8988T (cell line): Measurements from ENCODE around the gene SCP2.
"Not testable (repeated sequence)": the region's sequence is repeated elsewhere in the genome, so short reads cannot be mapped to it uniquely, and the experiment has no call there.

Experiments used
- DNase-seq: peaks from one replicate; pipeline ENCODE4 v3.0.0; 2011

Gene SCP2

DNA sequence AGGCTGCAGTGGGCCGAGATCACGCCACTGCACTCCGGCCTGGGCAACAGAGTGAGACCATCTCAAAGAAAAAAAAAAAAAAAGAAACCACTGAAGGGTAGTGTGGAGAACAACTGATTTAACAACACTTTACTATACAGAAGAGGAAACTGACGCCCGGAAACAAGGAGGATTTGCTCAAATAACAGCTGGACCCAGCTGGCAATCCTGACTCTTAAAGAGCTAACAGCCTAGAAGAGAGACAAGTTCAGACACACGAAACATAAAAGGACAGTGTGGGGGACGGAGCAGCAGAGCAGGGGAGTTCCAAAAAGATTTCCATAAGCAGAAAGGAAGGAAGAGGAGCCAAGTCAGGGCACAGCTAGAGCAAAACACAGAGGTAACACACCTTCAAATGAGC lies 9.9 kb upstream of the SCP2 start:
- no peak for DNase-seq

DNA sequence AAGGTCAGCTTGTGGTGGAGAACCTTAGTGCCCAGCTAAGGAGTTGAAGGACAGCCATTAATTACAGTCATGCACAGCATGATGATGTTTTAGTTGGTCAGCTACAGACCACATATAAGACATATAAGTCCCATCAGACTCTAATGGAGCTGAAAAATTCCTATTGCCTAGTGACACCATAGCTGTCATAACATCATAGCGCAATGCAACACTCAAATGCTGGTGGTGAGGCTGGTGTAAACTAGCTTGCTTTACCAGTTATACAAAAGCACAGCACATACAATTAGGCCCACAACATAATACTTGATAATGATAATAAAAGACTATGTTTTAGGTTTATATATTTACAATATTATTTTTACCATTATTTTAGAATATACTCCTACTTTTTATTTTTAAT lies 9.5 kb upstream of the SCP2 start:
- no peak for DNase-seq

DNA sequence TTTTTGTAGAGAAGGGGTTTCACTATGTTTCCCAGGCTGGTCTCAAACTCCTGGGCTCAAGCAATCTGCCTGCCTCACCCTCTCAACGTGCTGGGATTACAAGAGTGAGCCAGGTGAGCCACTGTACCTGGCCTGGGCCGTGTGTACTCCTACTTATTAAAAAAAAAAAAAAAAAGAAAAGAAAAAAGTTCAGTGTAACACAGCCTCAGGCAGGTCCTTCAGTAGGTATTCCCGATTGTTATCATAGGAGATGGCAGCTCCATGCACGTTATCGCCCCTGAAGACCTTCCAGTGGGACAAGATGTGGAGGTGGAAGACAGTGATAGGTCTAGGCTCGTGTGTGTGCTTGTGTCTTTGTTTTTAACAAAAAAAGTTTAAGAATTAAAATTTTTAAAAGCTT lies 8.9 kb upstream of the SCP2 start:
- DNase-seq, result no peak

DNA sequence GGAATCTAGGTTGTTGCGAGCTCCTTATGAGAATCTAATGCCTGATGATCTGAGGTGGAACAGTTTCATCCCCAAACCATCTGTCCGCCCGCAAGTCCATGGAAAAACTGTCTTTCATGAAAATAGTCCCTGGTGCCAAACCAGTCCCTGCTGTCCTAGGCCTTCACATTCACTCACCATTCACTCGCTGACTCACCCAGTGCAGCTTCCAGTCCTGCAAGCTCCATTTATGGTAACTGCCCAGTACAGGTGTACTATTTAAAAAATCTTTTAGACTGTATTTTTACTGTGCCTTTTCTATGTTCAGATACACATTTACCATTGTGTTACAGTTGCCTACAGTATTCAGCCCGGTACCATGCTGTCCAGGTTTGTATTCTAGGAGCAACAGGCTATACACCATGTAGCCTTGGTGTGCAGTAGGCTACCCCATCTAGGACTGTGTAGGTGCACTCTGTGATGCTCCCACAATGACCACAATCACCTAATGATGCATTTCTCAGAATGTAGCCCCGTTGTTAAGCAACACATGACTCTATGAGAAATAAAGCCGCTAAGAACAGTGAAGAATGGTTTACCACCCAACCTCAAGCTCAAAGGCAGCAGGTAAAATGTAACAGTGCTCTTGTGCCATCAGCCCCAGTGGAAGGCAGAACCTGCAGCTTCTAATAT lies 7.9 kb upstream of the SCP2 start:
- DNase-seq, result no peak

DNA sequence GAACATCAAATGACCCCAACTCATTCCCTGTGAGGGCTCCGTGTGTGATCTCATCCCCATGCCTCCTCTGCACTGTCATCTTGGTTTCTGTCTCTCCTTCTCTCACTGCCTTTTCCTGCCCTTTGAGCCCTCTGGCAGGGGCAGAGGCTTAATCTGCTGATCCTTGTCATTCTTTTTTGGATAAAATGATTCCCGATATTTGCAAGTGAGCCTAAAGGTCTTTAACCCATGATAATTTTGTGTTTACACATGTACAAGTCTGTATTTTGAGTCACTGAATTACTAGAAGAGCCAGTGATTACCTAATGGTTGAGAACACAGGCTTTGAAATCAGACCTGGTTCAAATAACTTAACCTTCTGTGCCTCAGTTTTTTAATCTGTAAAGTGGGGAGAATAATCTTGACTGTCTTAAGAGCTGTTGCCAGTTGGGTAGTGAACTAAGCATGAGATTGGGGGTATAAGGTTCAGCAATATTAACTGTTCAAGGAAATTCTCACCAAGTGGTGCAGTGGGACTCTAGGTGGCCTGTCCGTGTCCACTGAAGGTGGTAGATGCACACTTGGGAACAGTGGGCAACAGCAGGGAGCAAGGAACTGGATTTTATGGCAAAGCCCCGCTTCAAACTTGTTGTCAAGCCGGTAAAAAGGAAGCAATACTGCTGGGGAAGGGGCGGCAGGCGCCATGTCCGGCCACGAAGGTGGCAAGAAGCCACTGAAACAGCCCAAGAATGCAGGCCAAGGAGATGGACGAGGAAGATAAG lies 7.2 kb upstream of the SCP2 start:
- DNase-seq, result no peak

DNA sequence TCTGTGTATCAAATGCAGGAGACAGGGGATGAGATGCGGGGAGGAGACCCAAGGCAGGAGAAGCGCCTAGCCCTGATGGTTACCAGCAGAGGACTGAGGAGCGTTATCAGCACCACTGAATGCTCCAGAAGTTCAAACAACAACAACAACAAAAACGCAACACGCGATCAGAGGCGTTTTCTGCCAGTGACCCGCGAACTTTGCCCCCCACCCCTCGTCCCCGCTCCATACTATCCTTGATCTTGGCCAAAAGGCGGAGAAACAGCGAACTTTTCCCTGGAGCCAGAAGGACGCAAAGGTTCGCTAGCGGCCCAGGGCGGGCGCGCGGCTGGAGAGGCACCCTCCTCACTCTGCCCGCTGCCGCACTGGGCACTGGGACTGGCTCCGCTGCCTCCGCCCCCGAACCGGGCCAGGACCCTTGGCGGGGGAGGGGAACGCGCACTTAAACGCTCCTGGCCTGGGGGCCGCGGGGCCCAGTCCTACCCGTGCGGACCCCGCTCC lies 6.2 kb upstream of the SCP2 start:
- DNase-seq, result no peak

DNA sequence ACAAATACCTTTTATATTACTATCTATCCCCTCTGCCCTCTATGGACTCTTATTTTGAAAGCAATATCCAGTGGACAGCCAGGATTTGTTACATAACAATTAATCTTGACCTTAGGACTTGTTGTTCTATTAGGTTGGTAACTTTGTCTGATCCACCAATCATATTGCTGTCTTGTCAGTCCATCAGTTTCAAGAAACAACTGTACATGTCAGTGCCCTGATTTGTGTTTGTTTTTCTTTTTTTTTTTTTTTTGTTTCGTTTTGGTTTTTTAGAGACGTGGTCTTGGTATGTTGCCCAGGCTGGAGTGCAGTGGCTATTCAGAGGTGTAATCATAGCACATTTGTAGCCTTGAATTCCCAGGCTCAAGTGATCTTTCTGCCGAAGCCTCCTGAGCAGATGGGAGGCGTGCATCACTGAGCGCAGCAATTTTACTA lies 1.5 kb upstream of the SCP2 start:
- no peak for DNase-seq

DNA sequence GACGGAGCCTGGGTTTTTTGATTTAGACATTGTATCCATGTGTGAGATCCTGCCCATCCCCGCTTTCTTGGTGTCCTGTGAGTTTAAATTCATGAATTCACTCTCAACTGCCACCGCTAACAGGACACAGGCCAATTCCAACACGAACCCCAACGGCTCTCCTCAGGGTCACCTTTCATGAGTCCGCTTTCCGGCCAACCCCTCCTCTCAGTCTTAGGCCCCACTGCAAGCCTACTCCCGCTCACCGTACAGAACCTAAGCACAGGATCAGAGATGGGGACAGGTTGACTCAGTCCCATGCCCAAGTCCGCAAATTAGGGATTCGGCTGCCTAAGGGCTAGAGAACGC lies 238 bp upstream of the SCP2 start:
- no peak for DNase-seq

DNA sequence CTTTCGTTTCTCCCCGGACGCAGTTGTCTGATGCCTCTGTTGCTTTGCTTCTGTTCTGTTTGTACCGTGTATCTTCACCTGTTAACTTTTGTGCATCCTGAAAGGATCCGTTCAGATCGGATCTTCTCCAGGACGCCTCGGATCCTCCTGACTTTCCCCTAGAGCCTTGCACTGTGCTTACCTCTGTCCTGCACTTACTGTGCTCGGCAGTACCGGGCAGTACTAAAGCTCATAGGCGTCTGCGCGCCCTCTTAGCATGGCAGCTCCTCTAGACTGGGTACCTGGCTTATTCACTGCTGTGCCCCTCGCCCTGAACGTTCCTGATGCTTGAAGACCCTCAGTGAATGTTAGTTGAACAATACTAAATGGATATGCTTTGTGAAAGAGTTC lies 934 bp downstream of the SCP2 start:
- DNase-seq, result no peak

DNA sequence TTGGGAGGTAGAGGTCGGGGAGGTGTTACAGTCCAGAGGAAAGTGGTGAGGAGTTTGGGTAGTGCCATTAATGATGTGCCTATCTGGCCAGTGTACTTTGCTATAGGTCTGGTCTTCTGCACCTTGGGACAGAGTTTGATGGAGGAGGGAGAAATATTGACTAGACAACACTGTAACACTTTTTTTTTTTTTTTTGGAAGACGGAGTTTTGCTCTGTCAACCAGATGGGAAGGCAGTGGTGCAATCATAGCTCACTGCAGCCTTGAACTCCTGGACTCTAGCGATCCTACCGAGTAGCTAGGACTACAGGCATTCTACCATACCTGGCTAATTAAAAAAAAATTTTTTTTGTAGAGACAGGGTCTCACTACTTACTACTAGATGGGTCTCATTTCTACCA lies 1.9 kb downstream of the SCP2 start:
- no peak for DNase-seq

DNA sequence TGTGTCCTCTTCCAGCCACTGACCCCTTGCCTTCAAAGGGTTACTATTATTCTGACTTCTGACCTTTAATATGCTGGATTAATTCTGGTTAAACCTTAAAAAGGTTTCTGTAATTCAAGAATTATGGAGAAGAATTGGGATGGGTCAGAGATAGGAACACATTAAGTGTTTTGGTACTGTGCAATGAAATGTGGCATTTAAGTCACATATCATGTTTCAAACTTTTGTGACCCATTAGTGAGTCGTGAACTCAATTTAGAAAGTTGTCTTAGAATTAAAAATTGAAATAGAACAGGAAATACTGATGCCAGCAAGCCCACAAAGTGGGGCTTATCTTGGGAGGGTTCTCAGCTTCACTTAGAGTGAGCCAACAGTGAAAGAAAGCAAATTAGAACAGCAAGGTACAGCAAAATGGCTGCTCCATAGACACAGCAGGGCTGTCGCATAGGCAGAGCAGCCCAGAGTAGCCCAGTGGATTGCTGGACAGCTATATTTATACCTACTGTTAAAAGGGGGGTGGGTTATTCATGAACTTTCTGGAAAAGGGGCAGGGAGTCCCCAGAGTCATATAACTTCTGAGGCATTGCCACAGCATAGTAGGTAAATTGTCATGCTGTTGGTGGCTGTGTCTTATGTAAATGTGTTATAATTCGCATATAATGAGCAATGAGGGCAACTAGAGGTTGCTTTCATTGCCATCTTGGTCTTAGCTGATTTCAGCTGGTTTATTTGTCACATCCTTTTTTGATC lies 10.5 kb downstream of the SCP2 start:
- DNase-seq, result no peak

DNA sequence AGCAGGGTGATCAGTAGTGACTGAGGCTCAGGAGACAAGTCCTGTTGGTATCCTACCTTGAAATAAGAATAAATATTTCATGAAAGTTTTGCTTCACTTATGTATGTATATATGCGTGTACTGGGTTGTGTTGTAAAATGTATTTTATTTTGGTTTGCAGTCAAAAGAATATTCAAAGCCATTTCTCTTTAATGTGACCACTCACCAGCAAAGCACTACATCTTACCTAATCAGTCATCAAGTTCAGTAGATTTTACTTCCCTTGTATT lies 11.0 kb downstream of the SCP2 start:
- DNase-seq, result no peak

DNA sequence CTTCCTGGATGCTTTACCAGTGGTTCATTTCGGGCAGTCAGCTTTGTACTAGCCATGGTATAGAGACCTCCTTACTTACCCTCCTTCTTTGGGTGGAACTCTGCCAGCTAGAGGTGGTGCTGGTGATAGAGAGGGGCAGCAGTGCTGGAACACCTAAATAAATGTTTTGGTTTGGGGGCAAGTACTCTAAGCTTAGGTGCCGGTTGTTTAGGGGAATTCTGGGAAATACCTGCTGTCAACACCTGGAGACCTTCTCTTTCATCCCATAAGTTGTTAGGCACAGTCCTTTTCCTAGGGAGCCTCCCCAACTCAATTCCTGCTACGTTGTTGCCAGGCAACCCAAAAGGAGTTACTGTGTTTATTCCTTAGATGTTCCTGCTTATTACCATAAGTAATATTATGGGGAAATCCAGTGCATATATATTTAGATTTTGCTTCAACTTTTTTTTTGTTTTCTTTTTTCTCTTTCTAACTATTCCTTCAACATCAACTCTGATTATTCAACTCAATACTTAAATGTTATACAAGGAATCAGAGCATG lies 16.9 kb downstream of the SCP2 start:
- no peak for DNase-seq

DNA sequence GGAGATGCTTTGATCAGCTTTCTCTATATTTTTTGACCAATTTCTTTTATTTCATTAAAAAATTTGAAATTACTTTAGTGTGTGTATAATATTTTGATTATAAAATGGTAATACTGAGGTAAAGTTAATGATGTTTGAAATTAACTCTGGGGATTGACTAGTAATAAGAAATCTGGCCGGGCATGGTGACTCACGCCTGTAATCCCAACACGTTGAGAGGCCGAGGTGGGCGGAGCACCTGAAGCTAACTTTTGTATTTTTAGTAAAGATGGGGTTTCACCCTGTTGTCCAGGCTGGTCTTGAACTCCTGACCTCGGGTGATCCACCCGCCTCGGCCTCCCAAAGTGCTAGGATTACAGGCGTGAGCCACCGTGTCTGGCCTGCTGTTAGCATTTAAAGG lies 17.5 kb downstream of the SCP2 start:
- no peak for DNase-seq

DNA sequence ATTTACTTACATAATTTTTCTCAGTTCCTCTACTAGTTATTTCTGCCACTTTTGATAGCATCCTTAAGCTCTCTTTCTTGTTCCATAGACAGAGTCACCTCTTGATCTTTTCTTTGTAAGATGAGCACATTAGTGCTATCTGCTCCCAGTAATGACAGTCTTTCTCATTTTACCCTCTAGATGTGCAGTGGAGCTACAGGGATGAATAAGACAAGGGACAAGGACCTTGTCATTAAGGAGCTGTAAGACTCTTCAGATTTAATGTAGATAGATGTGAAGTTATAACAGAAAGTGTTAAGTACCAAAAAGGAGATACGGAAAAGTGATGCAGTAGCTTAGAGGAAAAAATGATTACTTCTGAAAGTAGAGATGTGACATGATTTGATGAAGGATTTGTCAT lies 20.4 kb downstream of the SCP2 start:
- no peak for DNase-seq

DNA sequence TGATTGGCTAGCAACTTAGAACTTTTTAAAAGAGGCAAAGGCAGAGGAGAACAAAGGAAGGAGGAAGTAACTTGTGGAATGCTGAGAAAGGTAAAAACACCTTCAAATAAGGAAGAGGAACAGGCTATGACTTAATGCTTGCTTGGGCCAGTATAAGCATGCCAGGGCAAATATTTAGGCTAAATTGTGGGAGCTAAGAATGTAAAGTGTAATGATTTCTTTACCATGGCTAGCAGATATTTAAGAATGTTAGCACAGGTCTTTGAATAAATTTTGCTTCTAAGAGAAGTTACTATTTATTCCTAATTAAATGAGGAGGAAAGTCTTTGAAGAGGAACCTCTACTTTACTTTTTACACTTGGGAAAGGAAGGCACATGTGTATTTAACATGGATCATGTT lies 22.5 kb downstream of the SCP2 start:
- DNase-seq, result not testable (repeated sequence)

DNA sequence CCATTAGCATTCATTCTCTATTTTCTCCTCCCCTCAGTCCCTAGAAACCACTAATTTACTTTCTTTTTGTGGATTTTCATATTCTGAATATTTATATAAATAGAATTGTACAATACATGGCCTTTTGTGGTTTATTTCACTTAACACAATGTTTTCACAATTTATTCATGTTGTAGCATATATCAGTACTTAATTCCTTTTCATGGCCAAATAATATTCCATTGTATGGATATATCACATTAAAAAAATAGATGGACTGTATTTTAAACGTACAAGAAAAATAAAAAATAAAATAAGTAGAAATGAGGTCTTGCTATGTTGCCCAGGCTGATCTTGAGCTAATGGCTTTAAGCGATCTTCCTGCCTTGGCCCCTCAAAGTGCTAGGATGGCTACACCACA lies 25.0 kb downstream of the SCP2 start:
- no peak for DNase-seq

DNA sequence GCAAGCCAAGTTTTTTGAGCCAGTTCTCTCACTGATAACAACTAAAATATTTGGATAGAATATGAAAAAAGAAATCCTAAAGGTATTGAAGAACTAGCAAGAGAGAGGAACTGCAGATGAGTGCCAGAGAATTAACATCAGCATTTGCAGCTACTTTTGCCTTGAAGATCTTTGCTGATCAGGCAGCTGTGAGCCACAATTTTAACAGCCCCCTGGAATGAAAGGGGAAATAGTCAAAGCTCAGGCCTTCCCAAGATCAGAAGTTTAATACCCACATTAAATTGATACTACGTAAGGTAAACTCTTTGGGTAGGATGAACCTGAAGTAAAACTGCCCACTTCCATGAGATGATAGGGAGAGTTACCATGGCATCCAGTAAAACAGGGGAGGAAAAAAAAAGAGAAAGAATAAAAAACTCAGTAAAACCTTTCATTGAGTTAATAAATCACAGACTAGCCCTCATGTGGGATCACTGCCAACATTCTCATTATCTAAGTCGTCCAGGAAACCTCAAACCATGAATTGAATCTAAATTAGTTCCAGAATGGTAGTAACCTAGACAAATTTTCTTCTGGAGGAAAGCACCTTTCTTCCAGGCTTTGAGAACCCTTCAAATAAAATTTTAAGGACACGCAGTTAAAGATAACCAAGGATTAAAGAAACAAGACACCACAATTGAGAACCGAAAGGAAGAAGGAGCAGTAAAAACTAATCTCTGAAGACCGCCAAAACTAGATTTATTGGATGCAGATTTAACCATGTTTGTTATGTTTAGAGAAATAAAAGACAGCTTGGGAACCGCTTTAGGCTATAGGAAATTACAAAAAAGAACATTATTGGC lies 28.3 kb downstream of the SCP2 start:
- DNase-seq, result no peak

DNA sequence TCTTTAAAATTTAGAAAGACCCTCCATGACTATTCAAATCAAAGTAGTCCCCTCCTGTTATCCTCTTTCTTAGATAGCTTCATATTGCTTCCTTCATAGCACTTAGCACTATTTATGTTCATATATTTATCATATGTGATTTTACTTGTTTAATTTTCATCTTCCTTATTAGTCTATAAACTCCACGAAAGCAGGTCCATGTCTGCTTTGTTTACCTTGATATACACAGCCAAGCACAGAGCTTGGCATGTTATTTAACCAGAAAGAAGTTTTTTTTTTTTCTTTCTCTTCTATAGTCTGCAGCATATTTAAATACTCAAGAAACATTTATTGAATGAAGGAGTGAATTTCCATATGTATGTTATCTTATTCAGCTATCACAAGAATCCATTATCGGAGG lies 36.0 kb downstream of the SCP2 start:
- no peak for DNase-seq

DNA sequence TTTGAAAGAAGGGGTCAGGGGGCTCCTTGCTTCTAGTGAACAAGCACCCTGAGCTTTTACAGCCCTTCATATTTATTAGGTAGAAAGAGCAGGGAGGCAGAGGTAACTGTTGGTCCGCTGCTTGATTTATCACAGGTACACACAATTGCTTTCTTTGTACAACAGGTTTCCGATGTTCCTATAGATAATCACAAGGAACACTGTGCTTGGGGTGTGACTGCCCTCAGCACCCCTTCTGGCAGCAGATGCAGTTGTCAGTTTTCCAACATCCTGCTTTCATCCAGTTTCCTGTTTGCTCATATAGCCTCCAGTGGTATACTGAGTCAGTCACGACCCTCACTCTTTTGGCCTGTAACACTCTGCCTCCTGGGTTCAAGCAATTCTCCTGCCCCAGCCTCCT lies 40.6 kb downstream of the SCP2 start:
- no peak for DNase-seq

DNA sequence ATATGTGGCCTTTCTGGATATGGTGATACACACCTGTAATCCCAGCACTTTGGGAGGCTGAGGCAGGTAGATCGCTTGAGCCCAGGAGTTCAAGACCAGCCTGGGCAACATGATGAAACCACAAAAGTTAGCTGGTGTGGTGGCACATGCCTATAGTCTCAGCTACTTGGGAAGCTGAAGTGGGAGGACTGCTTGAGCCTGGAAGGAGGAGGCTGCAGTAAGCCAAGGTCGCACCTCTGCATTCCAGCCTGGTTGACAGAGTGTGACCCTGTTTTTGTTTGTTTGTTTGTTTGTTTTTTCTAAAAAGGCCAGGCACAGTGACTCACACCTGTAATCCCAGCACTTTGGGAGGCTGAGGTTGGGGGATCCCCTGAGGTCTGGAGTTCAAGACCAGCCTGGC lies 42.2 kb downstream of the SCP2 start:
- DNase-seq, result not testable (repeated sequence)

DNA sequence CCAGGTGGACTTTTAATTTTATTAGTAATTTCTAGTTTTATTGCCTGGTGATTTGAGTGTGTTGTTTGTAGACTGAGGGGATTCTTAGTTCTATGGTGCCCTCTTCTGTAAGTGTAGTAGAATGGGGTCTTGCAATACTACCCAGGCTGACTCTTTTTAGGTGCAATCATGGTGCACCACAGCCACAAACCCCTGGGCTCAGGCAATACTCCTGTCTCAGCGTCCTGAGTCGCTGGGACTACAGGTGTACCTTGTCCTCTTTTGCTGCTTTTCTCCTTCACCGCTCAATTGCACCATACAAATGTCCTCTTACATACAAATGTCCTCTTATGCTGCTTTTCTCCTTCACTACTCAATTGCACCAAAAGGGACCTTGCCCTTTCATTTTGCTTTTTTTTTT lies 43.1 kb downstream of the SCP2 start:
- no peak for DNase-seq

DNA sequence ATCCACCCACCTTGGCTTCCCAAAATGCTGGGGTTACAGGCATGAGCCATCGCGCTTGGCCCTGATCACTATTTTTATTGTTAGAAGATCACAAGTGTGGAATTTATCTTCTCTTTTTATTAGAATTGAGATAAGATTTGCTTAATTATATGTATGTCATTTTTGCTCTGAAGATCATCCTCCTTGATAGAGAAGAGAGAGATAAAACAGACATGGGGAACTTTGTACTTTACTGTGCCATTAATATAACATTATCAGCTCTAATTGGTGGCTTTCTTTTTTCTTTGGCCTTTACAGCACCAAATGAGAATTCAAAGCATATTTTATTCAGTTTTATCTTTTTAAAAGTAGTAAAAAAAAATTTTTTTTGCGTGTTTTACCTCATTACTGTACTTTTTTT lies 46.8 kb downstream of the SCP2 start:
- DNase-seq, result no peak
